ENCODE measurements around the gene KCTD5. TPM values are rescaled to one million over a fixed set of nuclear protein-coding genes. Genes with fewer than 3 reads are reported as not detected.
"Not testable (repeated sequence)": the region's sequence is repeated elsewhere in the genome, so short reads cannot be mapped to it uniquely, and the experiment has no call there.

KCTD5 gene
- total RNA-seq, 1 experiment from 2014 or later = 49.4 TPM

- DNase-seq (ENCODE audit: unreplicated experiment); H3K4me3 Mint-ChIP-seq (ENCODE audit: unreplicated experiment); BruUV-seq (replicated peaks); H3K9me3 Mint-ChIP-seq (ENCODE audit: unreplicated experiment); H3K4me1 Mint-ChIP-seq (ENCODE audit: insufficient read depth, unreplicated experiment); H3K27ac Mint-ChIP-seq (ENCODE audit: low read depth, unreplicated experiment); POLR2A ChIA-PET; intact Hi-C loops (cut with micrococcal nuclease); H3K36me3 Mint-ChIP-seq (ENCODE audit: insufficient read depth, unreplicated experiment): not testable (repeated sequence)
- H3K27me3 Mint-ChIP-seq (ENCODE audit: insufficient read depth, unreplicated experiment) = peaks cover 11% of the 10 kb centered on the region
- CTCF ChIA-PET = interaction anchor here (0.8 kb wide), 1 partner anchor 16 kb away, joined by 4 read pairs; no protein-coding TSS in a partner anchor
Observed at GRCh38 chr16:2654949-2655348, 27.4 kb upstream of the KCTD5 start.

- no peaks in the 10 kb centered on the region for H3K9me3 Mint-ChIP-seq (ENCODE audit: unreplicated experiment)
- BruUV-seq (replicated peaks) = no TSS peak
- no peak overlapping the region for H3K27ac Mint-ChIP-seq (ENCODE audit: low read depth, unreplicated experiment)
- no peak for TF ChIP-seq CTCF (IDR thresholded peaks at IDR 0.05; ENCODE audit: unreplicated experiment)
- peaks cover 11% of the 10 kb centered on the region for H3K27me3 Mint-ChIP-seq (ENCODE audit: insufficient read depth, unreplicated experiment)
- CTCF ChIA-PET = no interaction called here
- H3K4me3 Mint-ChIP-seq (ENCODE audit: unreplicated experiment) = no peak overlapping the region
- peaks cover 6% of the 10 kb centered on the region for H3K36me3 Mint-ChIP-seq (ENCODE audit: insufficient read depth, unreplicated experiment)
- H3K4me1 Mint-ChIP-seq (ENCODE audit: insufficient read depth, unreplicated experiment) = no peaks in the 10 kb centered on the region
- no peak for DNase-seq (ENCODE audit: unreplicated experiment)
- intact Hi-C loops (cut with micrococcal nuclease) = no loop called here
- POLR2A ChIA-PET = interaction anchor here (0.7 to 0.9 kb wide), 2 partner anchors 17 to 54 kb away, joined by 6 read pairs; no protein-coding TSS in a partner anchor
Observed at GRCh38 chr16:2656985-2657384, 25.3 kb upstream of the KCTD5 start.

GRCh38 chr16:2657803-2658202 is 24.5 kb upstream of the KCTD5 start:
- H3K27ac Mint-ChIP-seq (ENCODE audit: low read depth, unreplicated experiment); DNase-seq (ENCODE audit: unreplicated experiment); intact Hi-C loops (cut with micrococcal nuclease); H3K9me3 Mint-ChIP-seq (ENCODE audit: unreplicated experiment); H3K4me3 Mint-ChIP-seq (ENCODE audit: unreplicated experiment); CTCF ChIA-PET; BruUV-seq (replicated peaks); H3K4me1 Mint-ChIP-seq (ENCODE audit: insufficient read depth, unreplicated experiment); H3K36me3 Mint-ChIP-seq (ENCODE audit: insufficient read depth, unreplicated experiment): not testable (repeated sequence)
- H3K27me3 Mint-ChIP-seq (ENCODE audit: insufficient read depth, unreplicated experiment) = peaks cover 11% of the 10 kb centered on the region
- POLR2A ChIA-PET = interaction anchor here (0.7 to 0.9 kb wide), 2 partner anchors 16 to 55 kb away, joined by 6 read pairs; no protein-coding TSS in a partner anchor

GRCh38 chr16:2659560-2659959 is 22.8 kb upstream of the KCTD5 start:
- CTCF ChIA-PET = interaction anchor here (0.6 to 0.7 kb wide), 2 partner anchors 119 to 471 kb away, joined by 3 read pairs; no protein-coding TSS in a partner anchor
- H3K27ac Mint-ChIP-seq (ENCODE audit: low read depth, unreplicated experiment) = not testable (repeated sequence)

GRCh38 chr16:2660014-2660662 is 22.2 kb upstream of the KCTD5 start:
- H3K4me3 Mint-ChIP-seq (ENCODE audit: unreplicated experiment); H3K9me3 Mint-ChIP-seq (ENCODE audit: unreplicated experiment); BruUV-seq (replicated peaks); H3K27ac Mint-ChIP-seq (ENCODE audit: low read depth, unreplicated experiment); DNase-seq (ENCODE audit: unreplicated experiment); intact Hi-C loops (cut with micrococcal nuclease); H3K4me1 Mint-ChIP-seq (ENCODE audit: insufficient read depth, unreplicated experiment): not testable (repeated sequence)
- ChIA-PET POLR2A (interaction anchor here (1.1 to 1.3 kb wide), 2 partner anchors 14 to 57 kb away, joined by 3 read pairs; no protein-coding TSS in a partner anchor), CTCF (interaction anchor here (0.6 to 0.7 kb wide), 2 partner anchors 119 to 470 kb away, joined by 3 read pairs; no protein-coding TSS in a partner anchor)
- Mint-ChIP-seq H3K36me3 (ENCODE audit: insufficient read depth, unreplicated experiment) (peaks cover 12% of the 10 kb centered on the region), H3K27me3 (ENCODE audit: insufficient read depth, unreplicated experiment) (peaks cover 11% of the 10 kb centered on the region)

More at GRCh38 chr16:2659560-2659959, 22.8 kb upstream of the KCTD5 start:
- H3K4me3 Mint-ChIP-seq (ENCODE audit: unreplicated experiment); POLR2A ChIA-PET; H3K4me1 Mint-ChIP-seq (ENCODE audit: insufficient read depth, unreplicated experiment); intact Hi-C loops (cut with micrococcal nuclease); H3K9me3 Mint-ChIP-seq (ENCODE audit: unreplicated experiment); BruUV-seq (replicated peaks); DNase-seq (ENCODE audit: unreplicated experiment): not testable (repeated sequence)
- Mint-ChIP-seq H3K36me3 (ENCODE audit: insufficient read depth, unreplicated experiment) (peaks cover 10% of the 10 kb centered on the region), H3K27me3 (ENCODE audit: insufficient read depth, unreplicated experiment) (peaks cover 11% of the 10 kb centered on the region)
